ENCODE results near the gene PREP. TPM values are rescaled to one million over a fixed set of nuclear protein-coding genes. Genes with fewer than 3 reads are reported as not detected.
"Not testable (repeated sequence)": the region's sequence is repeated elsewhere in the genome, so short reads cannot be mapped to it uniquely, and the experiment has no call there.

The PREP gene
- total and polyA plus RNA-seq, 2 experiments from 2014 or later, result 28.7 to 67.6 TPM

DNA sequence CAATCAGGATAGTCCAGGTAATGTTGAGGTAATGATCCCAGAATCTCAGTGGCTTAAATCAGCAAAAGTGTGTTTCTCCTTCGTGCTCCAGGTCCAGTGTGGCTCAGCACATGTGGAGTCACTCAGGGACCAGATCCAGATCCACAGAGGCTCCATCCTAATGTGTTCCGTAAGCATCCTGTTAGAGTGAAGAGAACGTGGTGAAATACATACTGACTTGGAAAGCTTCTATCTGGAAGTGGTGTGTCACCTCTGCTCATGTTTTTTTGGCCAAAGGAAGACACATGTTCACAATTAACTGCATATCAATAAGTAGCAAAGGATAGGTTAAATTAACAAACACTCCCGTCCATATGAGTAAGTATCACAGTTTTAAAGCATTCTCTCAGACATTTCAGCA is 26.8 kb upstream of the PREP start:
- H3K27ac ChIP-seq, result no peak overlapping the region
- no peak overlapping the region for H3K4me3 ChIP-seq
- peak in 1 of 2 donors; percentile 17 for DNase-seq (ENCODE audit: low read depth in 1 of 2, low spot score in 1 of 2)
- H3K36me3 ChIP-seq, result no peaks in the 10 kb centered on the region
- H3K9me3 ChIP-seq (ENCODE audit: low read depth), result no peaks in the 10 kb centered on the region
- no peaks in the 10 kb centered on the region for H3K27me3 ChIP-seq
- TF ChIP-seq, protein P1, sequence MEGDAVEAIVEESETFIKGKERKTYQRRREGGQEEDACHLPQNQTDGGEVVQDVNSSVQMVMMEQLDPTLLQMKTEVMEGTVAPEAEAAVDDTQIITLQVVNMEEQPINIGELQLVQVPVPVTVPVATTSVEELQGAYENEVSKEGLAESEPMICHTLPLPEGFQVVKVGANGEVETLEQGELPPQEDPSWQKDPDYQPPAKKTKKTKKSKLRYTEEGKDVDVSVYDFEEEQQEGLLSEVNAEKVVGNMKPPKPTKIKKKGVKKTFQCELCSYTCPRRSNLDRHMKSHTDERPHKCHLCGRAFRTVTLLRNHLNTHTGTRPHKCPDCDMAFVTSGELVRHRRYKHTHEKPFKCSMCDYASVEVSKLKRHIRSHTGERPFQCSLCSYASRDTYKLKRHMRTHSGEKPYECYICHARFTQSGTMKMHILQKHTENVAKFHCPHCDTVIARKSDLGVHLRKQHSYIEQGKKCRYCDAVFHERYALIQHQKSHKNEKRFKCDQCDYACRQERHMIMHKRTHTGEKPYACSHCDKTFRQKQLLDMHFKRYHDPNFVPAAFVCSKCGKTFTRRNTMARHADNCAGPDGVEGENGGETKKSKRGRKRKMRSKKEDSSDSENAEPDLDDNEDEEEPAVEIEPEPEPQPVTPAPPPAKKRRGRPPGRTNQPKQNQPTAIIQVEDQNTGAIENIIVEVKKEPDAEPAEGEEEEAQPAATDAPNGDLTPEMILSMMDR (IDR thresholded peaks at IDR 0.05; ENCODE audit: low read depth, low read length), result no peak
- H3K4me1 ChIP-seq (ENCODE audit: low read depth), result no peaks in the 10 kb centered on the region

DNA sequence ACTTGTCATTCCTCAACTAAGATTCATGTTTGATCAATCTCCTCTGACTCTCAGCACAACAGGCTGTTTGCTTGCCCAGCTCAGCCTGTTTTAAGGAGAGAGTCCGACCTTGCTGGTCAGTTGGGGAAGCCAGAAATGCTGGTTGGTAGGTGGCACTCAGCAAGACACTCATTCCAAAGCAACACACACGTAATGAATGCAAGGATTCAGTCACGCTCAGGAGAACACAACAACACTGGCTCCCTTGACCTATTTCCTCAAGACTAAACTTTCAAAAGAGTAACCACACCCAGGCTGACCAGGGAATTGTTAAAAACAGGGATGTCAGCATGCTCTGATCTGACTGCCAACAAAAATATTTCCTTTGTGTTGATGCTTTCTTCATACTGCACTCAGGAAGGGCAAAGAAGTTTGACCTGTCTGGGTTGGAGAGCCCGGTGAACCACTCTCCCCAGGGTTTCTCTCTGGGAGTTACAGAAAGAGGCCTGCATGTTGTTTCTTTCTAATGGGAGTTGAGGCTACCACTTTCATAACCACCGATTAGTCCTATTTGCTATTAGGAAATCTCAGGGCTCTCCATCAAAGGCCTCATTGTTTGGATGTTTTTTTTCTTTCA is 25.6 kb upstream of the PREP start:
- Histone ChIP-seq H3K4me1 (ENCODE audit: low read depth) (no peaks in the 10 kb centered on the region), H3K36me3 (no peaks in the 10 kb centered on the region), H3K9me3 (ENCODE audit: low read depth) (no peaks in the 10 kb centered on the region), H3K27me3 (no peaks in the 10 kb centered on the region), H3K4me3 (no peak overlapping the region), H3K27ac (no peak overlapping the region)
- TF ChIP-seq, protein P1 (IDR thresholded peaks at IDR 0.05; ENCODE audit: low read depth, low read length), result no peak
- DNase-seq (ENCODE audit: low read depth in 1 of 2, low spot score in 1 of 2), result peak in 1 of 2 donors; percentile 70

DNA sequence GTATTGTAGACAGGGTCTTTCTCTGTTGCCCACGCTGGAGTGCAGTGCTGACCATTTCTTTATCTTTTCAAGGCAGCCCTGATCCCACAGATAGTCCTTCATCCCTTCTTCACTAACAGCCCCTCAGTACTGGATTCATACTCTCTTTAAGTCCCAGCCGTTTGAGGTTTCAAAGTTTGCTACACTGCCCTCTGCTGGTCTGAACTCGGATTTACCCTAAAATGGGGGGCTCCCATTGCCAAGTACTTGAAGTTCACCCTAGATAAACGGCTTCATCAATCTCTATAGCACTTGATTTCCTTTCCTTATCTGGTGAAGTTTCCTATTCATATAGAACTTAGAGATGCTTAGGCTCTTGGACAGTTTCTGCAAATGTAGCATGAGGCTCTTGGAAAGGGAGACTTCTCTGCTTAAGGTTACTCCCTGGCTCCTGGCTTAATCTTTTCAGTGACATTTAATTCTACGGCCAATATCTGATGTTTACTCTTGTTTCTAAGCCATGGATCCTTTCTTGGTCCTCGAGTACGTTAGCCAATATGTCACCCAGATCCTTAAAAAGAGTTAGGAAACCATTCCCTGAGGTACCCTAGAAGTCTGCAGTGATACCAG is 21.4 kb upstream of the PREP start:
- Histone ChIP-seq H3K4me1 (ENCODE audit: low read depth) (no peaks in the 10 kb centered on the region), H3K27me3 (no peaks in the 10 kb centered on the region), H3K36me3 (no peaks in the 10 kb centered on the region), H3K27ac (no peak overlapping the region), H3K4me3 (no peak overlapping the region), H3K9me3 (ENCODE audit: low read depth) (no peaks in the 10 kb centered on the region)
- TF ChIP-seq, protein P1 (IDR thresholded peaks at IDR 0.05; ENCODE audit: low read depth, low read length), result peak; percentile 74
- DNase-seq (ENCODE audit: low read depth in 1 of 2, low spot score in 1 of 2), result peak; percentile 58 to 75

DNA sequence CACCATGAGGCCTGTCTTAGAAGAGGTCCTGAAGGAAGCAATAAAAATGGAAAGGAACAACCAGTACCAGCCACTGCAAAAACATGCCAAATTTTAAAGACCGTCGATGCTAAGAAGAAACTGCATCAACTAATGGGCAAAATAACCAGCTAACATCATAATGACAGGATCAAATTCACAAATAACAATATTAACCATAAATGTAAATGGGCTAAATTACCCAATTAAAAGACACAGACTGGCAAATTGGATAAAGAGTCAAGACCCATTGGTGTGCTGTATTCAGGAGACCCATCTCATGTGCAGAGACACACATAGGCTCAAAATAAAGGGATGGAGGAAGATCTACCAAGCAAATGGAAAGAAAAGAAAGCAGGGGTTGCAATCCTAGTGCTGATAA is 14.1 kb upstream of the PREP start:
- H3K36me3 ChIP-seq; H3K27me3 ChIP-seq; H3K4me1 ChIP-seq (ENCODE audit: low read depth); H3K4me3 ChIP-seq; H3K9me3 ChIP-seq (ENCODE audit: low read depth); DNase-seq (ENCODE audit: low read depth in 1 of 2, low spot score in 1 of 2); H3K27ac ChIP-seq: not testable (repeated sequence)

DNA sequence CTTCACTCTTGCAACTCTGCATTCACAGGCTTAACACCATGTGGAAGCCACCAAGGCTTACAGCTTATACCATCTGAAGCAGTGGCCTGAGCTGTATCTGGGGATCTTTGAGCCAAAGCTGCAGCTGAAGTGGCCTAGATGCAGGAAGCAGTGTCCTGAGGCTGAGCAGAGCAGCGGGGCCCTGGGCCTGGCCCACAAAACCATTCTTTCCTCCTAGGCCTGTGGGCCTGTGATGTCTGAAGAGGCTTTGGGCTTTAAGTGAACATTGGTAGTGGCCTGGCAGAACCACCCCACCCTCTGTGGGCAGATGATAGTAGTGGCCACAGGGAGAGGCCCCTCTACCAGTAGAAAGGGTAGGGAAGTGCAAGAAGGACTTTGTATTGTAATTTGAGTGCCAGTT is 6.9 kb upstream of the PREP start:
- H3K9me3 ChIP-seq (ENCODE audit: low read depth), result no peaks in the 10 kb centered on the region
- TF ChIP-seq, protein P1 (IDR thresholded peaks at IDR 0.05; ENCODE audit: low read depth, low read length), result no peak
- no peak for DNase-seq (ENCODE audit: low read depth in 1 of 2, low spot score in 1 of 2)

More for the DNA sequence above, 6.9 kb upstream of the PREP start:
- Histone ChIP-seq H3K4me1 (ENCODE audit: low read depth) (no peaks in the 10 kb centered on the region), H3K27me3 (no peaks in the 10 kb centered on the region), H3K27ac (no peak overlapping the region), H3K4me3 (no peak overlapping the region), H3K36me3 (no peaks in the 10 kb centered on the region)

Data from cardiac muscle cell (in vitro differentiated cells and primary cell).